Spinal cord (tissue), 10 donors: Measurements from ENCODE around the gene DNAI1. TPM values are rescaled to one million over a fixed set of nuclear protein-coding genes. Genes with fewer than 3 reads are reported as not detected.
"Not testable (repeated sequence)": the region's sequence is repeated elsewhere in the genome, so short reads cannot be mapped to it uniquely, and the experiment has no call there.

Experiments used
- DNase-seq, 6 donors: peaks; one replicate each; pipeline versions ENCODE4 v3.0.0 to v3.0.0-alpha.2; 2013 to 2015; ENCODE audit warnings: low spot score in 6 of 6, low read depth in 4 of 6
- H3K27ac ChIP-seq: one replicate; pipeline ENCODE4 v1.5.1; 2013; ENCODE audit warnings: low read depth, low read length, control low read depth
- H3K27me3 ChIP-seq: one replicate; pipeline ENCODE4 v1.6.1; 2013; ENCODE audit warnings: low read length; ENCODE audit not compliant: control insufficient read depth, insufficient read depth
- H3K36me3 ChIP-seq: one replicate; pipeline ENCODE4 v1.6.1; 2013; ENCODE audit warnings: low read length; ENCODE audit not compliant: control insufficient read depth, insufficient read depth
- H3K4me1 ChIP-seq: one replicate; pipeline ENCODE4 v1.6.1; 2013; ENCODE audit warnings: low read length; ENCODE audit not compliant: control insufficient read depth, insufficient read depth
- H3K4me3 ChIP-seq: one replicate; pipeline ENCODE4 v1.5.1; 2013; ENCODE audit warnings: low read depth, low read length, control low read depth
- H3K9me3 ChIP-seq: one replicate; pipeline ENCODE4 v1.6.1; 2013; ENCODE audit warnings: low read length; ENCODE audit not compliant: control insufficient read depth, insufficient read depth
- WGBS: methylation state at CpG from one replicate; pipeline ENCODE4 v1.1.5; 2013; ENCODE audit warnings: missing lambda C conversion rate; ENCODE audit not compliant: insufficient coverage; 5-methylcytosine and 5-hydroxymethylcytosine counted together
- polyA plus RNA-seq, 2 donors: library from polyadenylated mRNA; unstranded; fragments of 120-200 nt; gene quantifications; one replicate each; pipeline ENCODE4 v1.2.1, GENCODE V29; 2013; ENCODE audit not compliant: insufficient read length in 2 of 2
- total RNA-seq, 2 donors: library from RNA; depleted of rRNA in 1 of 2; stranded (reverse); fragments of 120-200 nt in 1 of 2; fragments of >200 nt in 1 of 2; gene quantifications; one replicate each; pipeline versions ENCODE4 v1.2.3 to v1.2.4, GENCODE V29; 2013 to 2014
- donor health status: healthy.

The DNAI1 gene
- total and polyA plus RNA-seq, 4 donors: 3.5 to 24.8 (median 10.4) TPM

- peaks cover 2% of the 10 kb centered on the region for H3K27me3 ChIP-seq
- WGBS: 5% methylated on average over 31 of the region's 31 CpGs
- H3K27ac ChIP-seq: peak overlapping the region; percentile 79
- peaks cover 17% of the 10 kb centered on the region for H3K36me3 ChIP-seq
- DNase-seq: peak in 1 of 6 donors; percentile 70
- peak overlapping the region; percentile 66 for H3K4me3 ChIP-seq
- peaks cover 48% of the 10 kb centered on the region for H3K4me1 ChIP-seq
- H3K9me3 ChIP-seq: no peaks in the 10 kb centered on the region
Measured at GRCh38 chr9:34522091-34522887, 63.7 kb downstream of the DNAI1 start.

GRCh38 chr9:34522971-34523797, 64.6 kb downstream of the DNAI1 start, which contains the start of gene ENHO:
Gene ENHO (minus strand): TSS chr9:34522990. CDS start chr9:34521695, 1,295 bp downstream.
- Histone ChIP-seq H3K27me3 (peaks cover 2% of the 10 kb centered on the region), H3K4me3 (peak within 1 kb of the TSS; percentile 66), H3K36me3 (peaks cover 12% of the 10 kb centered on the region), H3K27ac (peak within 1 kb of the TSS; percentile 79), H3K9me3 (no peaks in the 10 kb centered on the region), H3K4me1 (peaks cover 44% of the 10 kb centered on the region)
- DNase-seq: peak in 5 of 6 donors; percentile 79 to 98 (median 90)
- WGBS: 4% methylated on average over 54 of the region's 63 CpGs

- WGBS: 74% methylated on average over 3 of the region's 3 CpGs
- Histone ChIP-seq H3K9me3 (no peaks in the 10 kb centered on the region), H3K4me1 (peaks cover 41% of the 10 kb centered on the region), H3K27me3 (peaks cover 2% of the 10 kb centered on the region), H3K4me3 (no peak overlapping the region), H3K36me3 (peaks cover 10% of the 10 kb centered on the region), H3K27ac (no peak overlapping the region)
- DNase-seq: no peak
Measured at GRCh38 chr9:34524349-34524748, 65.7 kb downstream of the DNAI1 start.

- WGBS: 75% methylated on average over 1 of the region's 2 CpGs
- DNase-seq: no peak
- Histone ChIP-seq H3K4me1 (peaks cover 24% of the 10 kb centered on the region), H3K9me3 (no peaks in the 10 kb centered on the region), H3K36me3 (peaks cover 5% of the 10 kb centered on the region), H3K4me3 (no peak overlapping the region), H3K27ac (no peak overlapping the region), H3K27me3 (peaks cover 2% of the 10 kb centered on the region)
Measured at GRCh38 chr9:34526026-34526425, 67.4 kb downstream of the DNAI1 start.

- DNase-seq, H3K36me3 ChIP-seq, H3K27me3 ChIP-seq, H3K9me3 ChIP-seq, H3K27ac ChIP-seq, H3K4me3 ChIP-seq, H3K4me1 ChIP-seq: not testable (repeated sequence)
- WGBS: 93% methylated on average over 4 of the region's 8 CpGs
Measured at GRCh38 chr9:34532041-34532440, 73.4 kb downstream of the DNAI1 start.

- Histone ChIP-seq H3K4me1 (no peaks in the 10 kb centered on the region), H3K27me3 (no peaks in the 10 kb centered on the region), H3K27ac (no peak overlapping the region), H3K9me3 (no peaks in the 10 kb centered on the region), H3K4me3 (no peak overlapping the region), H3K36me3 (no peaks in the 10 kb centered on the region)
- DNase-seq: no peak
- 62% methylated on average over 6 of the region's 7 CpGs for WGBS
Measured at GRCh38 chr9:34536685-34537084, 78.1 kb downstream of the DNAI1 start.

GRCh38 chr9:34540827-34541226, 82.2 kb downstream of the DNAI1 start:
- WGBS: 100% methylated on average over 1 of the region's 2 CpGs
- no peaks in the 10 kb centered on the region for H3K27me3 ChIP-seq
- no peak overlapping the region for H3K4me3 ChIP-seq
- DNase-seq: no peak
- H3K4me1 ChIP-seq: peaks cover 4% of the 10 kb centered on the region
- H3K36me3 ChIP-seq: no peaks in the 10 kb centered on the region
- H3K9me3 ChIP-seq: no peaks in the 10 kb centered on the region
- H3K27ac ChIP-seq: no peak overlapping the region

GRCh38 chr9:34541540-34541939, 82.9 kb downstream of the DNAI1 start:
- Histone ChIP-seq H3K4me1 (peaks cover 10% of the 10 kb centered on the region), H3K27ac (no peak overlapping the region), H3K27me3 (no peaks in the 10 kb centered on the region), H3K9me3 (no peaks in the 10 kb centered on the region), H3K4me3 (no peak overlapping the region), H3K36me3 (no peaks in the 10 kb centered on the region)
- no peak for DNase-seq
- WGBS: 88% methylated on average over 6 of the region's 7 CpGs

- Histone ChIP-seq H3K4me3 (no peak overlapping the region), H3K27me3 (no peaks in the 10 kb centered on the region), H3K36me3 (no peaks in the 10 kb centered on the region), H3K27ac (no peak overlapping the region), H3K4me1 (peaks cover 28% of the 10 kb centered on the region), H3K9me3 (no peaks in the 10 kb centered on the region)
- DNase-seq: no peak
- 83% methylated on average over 3 of the region's 5 CpGs for WGBS
Measured at GRCh38 chr9:34544035-34544434, 85.4 kb downstream of the DNAI1 start.
